Liver (tissue), 3 donors: Measurements from ENCODE around the gene SCAF8.

Experiments
- EGR1 ChIP-seq, 2 donors: IDR thresholded peaks; 2 replicates each; pipeline ENCODE4 v1.6.1; 2016 to 2018; ENCODE audit warnings: antibody characterized with exemption in 2 of 2, low read depth in 2 of 2
- FOXA1 ChIP-seq: IDR thresholded peaks from 2 replicates; pipeline ENCODE4 v1.6.1; 2016; ENCODE audit warnings: antibody characterized with exemption
- FOXA2 ChIP-seq: IDR thresholded peaks from 2 replicates; pipeline ENCODE4 v1.6.1; 2016; ENCODE audit warnings: antibody characterized with exemption
- JUND ChIP-seq, 2 donors: IDR thresholded peaks; 2 replicates each; pipeline ENCODE4 v1.6.1; 2016; ENCODE audit warnings: antibody characterized with exemption in 2 of 2
- RAD21 ChIP-seq, 2 donors: IDR thresholded peaks; 2 replicates each; pipeline ENCODE4 v1.6.1; 2016; ENCODE audit warnings: antibody characterized with exemption in 2 of 2, mild to moderate bottlenecking in 2 of 2
- RXRA ChIP-seq, 2 donors: IDR thresholded peaks; 2 replicates each; pipeline ENCODE4 v1.6.1; 2017 to 2018; ENCODE audit warnings: antibody characterized with exemption in 2 of 2, mild to moderate bottlenecking in 1 of 2
- TAF1 ChIP-seq: conservative IDR thresholded peaks from 2 replicates; pipeline ENCODE4 v1.6.1; 2016; ENCODE audit warnings: antibody characterized with exemption, mild to moderate bottlenecking
- YY1 ChIP-seq: IDR thresholded peaks from 2 replicates; pipeline ENCODE4 v1.6.1; 2016; ENCODE audit warnings: antibody characterized with exemption, mild to moderate bottlenecking
- ZBTB33 ChIP-seq: IDR thresholded peaks from 2 replicates; pipeline ENCODE4 v1.6.1; 2016; ENCODE audit warnings: antibody characterized with exemption
- TF ChIP-seq, protein P1 (sequence below): fragments of 150-350 bp; IDR thresholded peaks from 2 replicates; pipeline ENCODE4 v1.5.1; 2017; ENCODE audit warnings: improper control_type of control experiment, low read depth, low read length; ENCODE audit not compliant: missing input control
- TF ChIP-seq, protein P2 (sequence below): IDR thresholded peaks from 2 replicates; pipeline ENCODE4 v1.6.1; 2016; ENCODE audit warnings: antibody characterized with exemption, mild to moderate bottlenecking
- TF ChIP-seq, protein P3 (sequence below): IDR thresholded peaks from 2 replicates; pipeline ENCODE4 v1.6.1; 2016; ENCODE audit warnings: antibody characterized with exemption
- TF ChIP-seq, protein P4 (sequence below): IDR thresholded peaks from 2 replicates; pipeline ENCODE4 v1.6.1; 2016; ENCODE audit warnings: antibody characterized with exemption
- donor health status: healthy.
- donor health status: healthy.

DNA sequence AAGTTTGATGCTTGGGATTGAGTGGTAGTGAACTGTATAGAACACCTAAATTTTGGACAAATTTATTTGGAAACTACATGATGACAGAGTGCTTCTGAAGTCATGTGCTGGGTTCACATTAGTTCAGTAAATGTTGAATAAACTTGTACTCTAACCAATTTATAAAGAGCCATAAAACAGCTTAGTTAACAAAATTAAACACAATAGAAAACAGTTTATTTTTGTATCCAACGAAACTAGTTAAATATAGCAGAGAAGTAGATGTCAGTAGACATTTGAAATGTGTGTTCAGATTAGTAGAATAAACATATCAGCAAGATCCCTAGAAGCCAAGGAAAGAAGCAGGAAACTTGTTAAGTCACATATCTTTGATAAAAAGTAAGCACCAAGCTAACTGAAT, 32.1 kb downstream of the SCAF8 start:
- TF ChIP-seq, protein P1, sequence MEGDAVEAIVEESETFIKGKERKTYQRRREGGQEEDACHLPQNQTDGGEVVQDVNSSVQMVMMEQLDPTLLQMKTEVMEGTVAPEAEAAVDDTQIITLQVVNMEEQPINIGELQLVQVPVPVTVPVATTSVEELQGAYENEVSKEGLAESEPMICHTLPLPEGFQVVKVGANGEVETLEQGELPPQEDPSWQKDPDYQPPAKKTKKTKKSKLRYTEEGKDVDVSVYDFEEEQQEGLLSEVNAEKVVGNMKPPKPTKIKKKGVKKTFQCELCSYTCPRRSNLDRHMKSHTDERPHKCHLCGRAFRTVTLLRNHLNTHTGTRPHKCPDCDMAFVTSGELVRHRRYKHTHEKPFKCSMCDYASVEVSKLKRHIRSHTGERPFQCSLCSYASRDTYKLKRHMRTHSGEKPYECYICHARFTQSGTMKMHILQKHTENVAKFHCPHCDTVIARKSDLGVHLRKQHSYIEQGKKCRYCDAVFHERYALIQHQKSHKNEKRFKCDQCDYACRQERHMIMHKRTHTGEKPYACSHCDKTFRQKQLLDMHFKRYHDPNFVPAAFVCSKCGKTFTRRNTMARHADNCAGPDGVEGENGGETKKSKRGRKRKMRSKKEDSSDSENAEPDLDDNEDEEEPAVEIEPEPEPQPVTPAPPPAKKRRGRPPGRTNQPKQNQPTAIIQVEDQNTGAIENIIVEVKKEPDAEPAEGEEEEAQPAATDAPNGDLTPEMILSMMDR: no peak
- TF ChIP-seq TAF1: no peak
- TF ChIP-seq RAD21 (IDR thresholded peaks at IDR 0.05): no peak
- no peak for TF ChIP-seq RXRA (IDR thresholded peaks at IDR 0.05)
- TF ChIP-seq, protein P2, sequence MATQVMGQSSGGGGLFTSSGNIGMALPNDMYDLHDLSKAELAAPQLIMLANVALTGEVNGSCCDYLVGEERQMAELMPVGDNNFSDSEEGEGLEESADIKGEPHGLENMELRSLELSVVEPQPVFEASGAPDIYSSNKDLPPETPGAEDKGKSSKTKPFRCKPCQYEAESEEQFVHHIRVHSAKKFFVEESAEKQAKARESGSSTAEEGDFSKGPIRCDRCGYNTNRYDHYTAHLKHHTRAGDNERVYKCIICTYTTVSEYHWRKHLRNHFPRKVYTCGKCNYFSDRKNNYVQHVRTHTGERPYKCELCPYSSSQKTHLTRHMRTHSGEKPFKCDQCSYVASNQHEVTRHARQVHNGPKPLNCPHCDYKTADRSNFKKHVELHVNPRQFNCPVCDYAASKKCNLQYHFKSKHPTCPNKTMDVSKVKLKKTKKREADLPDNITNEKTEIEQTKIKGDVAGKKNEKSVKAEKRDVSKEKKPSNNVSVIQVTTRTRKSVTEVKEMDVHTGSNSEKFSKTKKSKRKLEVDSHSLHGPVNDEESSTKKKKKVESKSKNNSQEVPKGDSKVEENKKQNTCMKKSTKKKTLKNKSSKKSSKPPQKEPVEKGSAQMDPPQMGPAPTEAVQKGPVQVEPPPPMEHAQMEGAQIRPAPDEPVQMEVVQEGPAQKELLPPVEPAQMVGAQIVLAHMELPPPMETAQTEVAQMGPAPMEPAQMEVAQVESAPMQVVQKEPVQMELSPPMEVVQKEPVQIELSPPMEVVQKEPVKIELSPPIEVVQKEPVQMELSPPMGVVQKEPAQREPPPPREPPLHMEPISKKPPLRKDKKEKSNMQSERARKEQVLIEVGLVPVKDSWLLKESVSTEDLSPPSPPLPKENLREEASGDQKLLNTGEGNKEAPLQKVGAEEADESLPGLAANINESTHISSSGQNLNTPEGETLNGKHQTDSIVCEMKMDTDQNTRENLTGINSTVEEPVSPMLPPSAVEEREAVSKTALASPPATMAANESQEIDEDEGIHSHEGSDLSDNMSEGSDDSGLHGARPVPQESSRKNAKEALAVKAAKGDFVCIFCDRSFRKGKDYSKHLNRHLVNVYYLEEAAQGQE: no peak
- no peak for TF ChIP-seq EGR1 (IDR thresholded peaks at IDR 0.05; ENCODE audit: low read depth in 2 of 2)
- TF ChIP-seq, protein P3, sequence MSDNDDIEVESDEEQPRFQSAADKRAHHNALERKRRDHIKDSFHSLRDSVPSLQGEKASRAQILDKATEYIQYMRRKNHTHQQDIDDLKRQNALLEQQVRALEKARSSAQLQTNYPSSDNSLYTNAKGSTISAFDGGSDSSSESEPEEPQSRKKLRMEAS: no peak
- TF ChIP-seq, protein P4, sequence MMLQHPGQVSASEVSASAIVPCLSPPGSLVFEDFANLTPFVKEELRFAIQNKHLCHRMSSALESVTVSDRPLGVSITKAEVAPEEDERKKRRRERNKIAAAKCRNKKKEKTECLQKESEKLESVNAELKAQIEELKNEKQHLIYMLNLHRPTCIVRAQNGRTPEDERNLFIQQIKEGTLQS: no peak
- TF ChIP-seq JUND (IDR thresholded peaks at IDR 0.05): no peak
- no peak for TF ChIP-seq FOXA1
- TF ChIP-seq YY1: no peak
- TF ChIP-seq FOXA2: no peak
- no peak for TF ChIP-seq ZBTB33
